GM18505 (cell line): ENCODE results near the gene MYOZ3.

ENCODE experiments used
- ATAC-seq: cut with Tn5 transposase; IDR thresholded peaks from one replicate; pipeline ENCODE4 v1.9.1; 2021; ENCODE audit not compliant: unreplicated experiment
- POLR2A ChIP-seq: IDR thresholded peaks from 4 replicates; pipeline ENCODE4 v1.6.1; 2011; ENCODE audit warnings: borderline replicate concordance; ENCODE audit not compliant: insufficient read depth, insufficient read length; ENCODE audit errors: extremely low read depth

Gene MYOZ3

GRCh38 chr5:150631326-150631701 lies 29.7 kb upstream of the MYOZ3 start:
- ATAC-seq = no peak
- no peak for TF ChIP-seq POLR2A

- ATAC-seq = no peak
- TF ChIP-seq POLR2A = no peak
These were observed 28.5 kb upstream of the MYOZ3 start for GRCh38 chr5:150632305-150633160.

- TF ChIP-seq POLR2A = no peak
- ATAC-seq = no peak
These were observed 27.6 kb upstream of the MYOZ3 start for GRCh38 chr5:150633429-150633828.

GRCh38 chr5:150636391-150637244 lies 24.4 kb upstream of the MYOZ3 start:
- ATAC-seq = no peak
- no peak for TF ChIP-seq POLR2A

- ATAC-seq = no peak
- TF ChIP-seq POLR2A = no peak
These were observed 23.6 kb upstream of the MYOZ3 start for GRCh38 chr5:150637245-150638052.

- TF ChIP-seq POLR2A = no peak
- no peak for ATAC-seq
These were observed 23.0 kb upstream of the MYOZ3 start for GRCh38 chr5:150638053-150638444.

- no peak for TF ChIP-seq POLR2A
These were observed 22.3 kb upstream of the MYOZ3 start for GRCh38 chr5:150638488-150639376.

GRCh38 chr5:150639377-150639692 lies 21.7 kb upstream of the MYOZ3 start:
- no peak for TF ChIP-seq POLR2A
- no peak for ATAC-seq

More at GRCh38 chr5:150638488-150639376, 22.3 kb upstream of the MYOZ3 start:
- ATAC-seq = no peak

- no peak for TF ChIP-seq POLR2A
- no peak for ATAC-seq
These were observed 21.3 kb upstream of the MYOZ3 start for GRCh38 chr5:150639751-150640150.

GRCh38 chr5:150640311-150641005 lies 20.6 kb upstream of the MYOZ3 start, which contains the start of gene SYNPO:
Gene SYNPO, plus strand, starts transcription at chr5:150640660. Its CDS starts 7,616 bp downstream, at chr5:150648276.
- ATAC-seq = no peak
- TF ChIP-seq POLR2A = no peak

GRCh38 chr5:150641006-150641570 lies 20.0 kb upstream of the MYOZ3 start:
- TF ChIP-seq POLR2A = no peak
- ATAC-seq = no peak

GRCh38 chr5:150641824-150642566 lies 19.1 kb upstream of the MYOZ3 start:
- TF ChIP-seq POLR2A = no peak
- ATAC-seq = no peak

GRCh38 chr5:150642567-150642927 lies 18.5 kb upstream of the MYOZ3 start:
- TF ChIP-seq POLR2A = no peak
- ATAC-seq = no peak
